Choroid plexus epithelial cell (primary cell): Measurements from ENCODE around the gene PCGF2.
"Not testable (repeated sequence)": the region's sequence is repeated elsewhere in the genome, so short reads cannot be mapped to it uniquely, and the experiment has no call there.

Source experiments
- DNase-seq: peaks from one replicate; pipeline ENCODE4 v3.0.0-alpha.2; 2010; ENCODE audit warnings: low read depth
- H3K4me3 ChIP-seq: 2 replicates; pipeline ENCODE4 v1.5.1; 2011; ENCODE audit warnings: low read depth, mild to moderate bottlenecking, control low read depth, low read length, moderate library complexity
- TF ChIP-seq, protein P1 (sequence below): conservative IDR thresholded peaks from 2 replicates; pipeline ENCODE4 v1.5.1; 2011; ENCODE audit warnings: low read depth, mild to moderate bottlenecking, control low read depth, inconsistent platforms, low read length, moderate library complexity

The PCGF2 gene

DNA sequence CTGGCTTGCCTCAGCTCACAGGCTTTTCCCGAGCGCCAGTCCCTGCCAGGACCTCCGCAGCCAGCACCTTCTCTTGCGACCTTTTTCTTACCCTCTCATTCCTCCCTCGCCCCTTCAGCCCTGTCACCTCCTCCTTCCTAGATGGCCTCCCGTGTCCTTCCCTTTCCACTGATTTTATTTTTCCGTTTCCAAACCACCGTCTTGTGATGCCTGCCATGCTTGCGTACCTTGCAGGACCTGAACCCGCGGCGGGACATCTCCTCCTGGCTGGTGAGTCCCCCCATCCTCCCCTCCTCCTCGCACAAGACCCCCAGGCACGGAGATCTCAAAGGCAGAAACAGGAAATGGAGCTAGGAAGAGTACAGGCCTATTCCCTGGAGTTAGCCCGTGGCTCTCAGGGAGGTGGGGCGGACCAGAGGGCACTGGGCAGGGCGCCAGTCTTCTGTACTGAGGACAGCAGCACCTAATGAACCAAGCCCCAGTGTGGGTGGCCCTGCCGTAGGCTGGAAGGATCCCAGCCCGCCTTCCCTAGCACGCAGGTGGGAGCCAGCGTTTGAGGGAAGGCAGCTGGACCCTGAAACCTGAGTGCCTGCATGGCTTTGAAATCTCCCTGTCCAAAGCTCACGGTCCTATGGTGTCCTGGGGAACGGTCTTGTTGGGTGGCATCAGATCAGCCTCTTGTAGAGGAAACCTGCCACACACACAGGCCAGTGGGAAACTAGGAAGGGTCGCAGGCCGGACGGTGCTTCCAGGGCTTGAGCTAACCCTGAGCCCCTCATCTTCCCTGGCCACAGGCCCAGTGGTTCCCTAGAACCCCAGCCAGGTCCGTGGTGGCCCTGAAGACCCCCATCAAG is 17.4 kb downstream of the PCGF2 start:
- peak overlapping the region; percentile 70 for H3K4me3 ChIP-seq
- TF ChIP-seq, protein P1, sequence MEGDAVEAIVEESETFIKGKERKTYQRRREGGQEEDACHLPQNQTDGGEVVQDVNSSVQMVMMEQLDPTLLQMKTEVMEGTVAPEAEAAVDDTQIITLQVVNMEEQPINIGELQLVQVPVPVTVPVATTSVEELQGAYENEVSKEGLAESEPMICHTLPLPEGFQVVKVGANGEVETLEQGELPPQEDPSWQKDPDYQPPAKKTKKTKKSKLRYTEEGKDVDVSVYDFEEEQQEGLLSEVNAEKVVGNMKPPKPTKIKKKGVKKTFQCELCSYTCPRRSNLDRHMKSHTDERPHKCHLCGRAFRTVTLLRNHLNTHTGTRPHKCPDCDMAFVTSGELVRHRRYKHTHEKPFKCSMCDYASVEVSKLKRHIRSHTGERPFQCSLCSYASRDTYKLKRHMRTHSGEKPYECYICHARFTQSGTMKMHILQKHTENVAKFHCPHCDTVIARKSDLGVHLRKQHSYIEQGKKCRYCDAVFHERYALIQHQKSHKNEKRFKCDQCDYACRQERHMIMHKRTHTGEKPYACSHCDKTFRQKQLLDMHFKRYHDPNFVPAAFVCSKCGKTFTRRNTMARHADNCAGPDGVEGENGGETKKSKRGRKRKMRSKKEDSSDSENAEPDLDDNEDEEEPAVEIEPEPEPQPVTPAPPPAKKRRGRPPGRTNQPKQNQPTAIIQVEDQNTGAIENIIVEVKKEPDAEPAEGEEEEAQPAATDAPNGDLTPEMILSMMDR, result no peak
- peak; percentile 52 for DNase-seq

DNA sequence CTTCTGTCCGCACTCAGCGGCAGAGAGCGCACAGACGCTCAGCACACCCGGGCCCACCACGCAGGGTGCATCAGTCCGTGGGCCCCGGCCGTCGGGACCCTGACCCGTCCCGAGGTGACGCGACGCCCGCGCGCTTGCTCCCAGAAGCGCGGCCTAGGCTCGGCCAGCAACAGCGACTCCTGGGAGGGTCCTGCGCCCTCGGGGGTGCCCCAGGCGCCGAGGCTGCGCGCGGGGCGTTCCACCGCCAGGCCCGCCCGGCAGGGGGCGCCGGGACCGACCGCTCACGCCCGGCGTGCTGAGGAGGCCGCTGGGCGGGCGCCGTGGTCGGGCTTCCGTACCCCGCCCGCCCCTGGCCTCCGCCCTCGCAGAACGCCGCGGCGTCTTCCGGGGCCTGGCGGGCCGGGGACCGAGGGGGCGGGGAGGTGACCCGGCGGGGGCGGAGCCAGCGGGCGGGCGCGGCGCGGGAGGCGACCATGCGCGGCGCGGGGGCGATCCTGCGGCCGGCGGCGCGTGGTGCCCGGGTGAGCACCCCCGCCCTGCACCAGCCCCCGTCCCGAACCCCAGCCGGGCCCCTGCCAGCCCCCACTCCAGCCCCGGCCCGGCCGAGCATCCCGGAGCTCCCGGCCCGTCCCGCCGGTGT is 18.1 kb downstream of the PCGF2 start, which contains the start of gene CISD3:
TSS of gene CISD3 (plus strand) at position 456 of the 640 bp plus-strand sequence. CDS start at position 474, 18 bp downstream.
- DNase-seq, result peak; percentile 75
- H3K4me3 ChIP-seq, result peak within 1 kb of the TSS; percentile 70
- TF ChIP-seq, protein P1, result peak; percentile 33

DNA sequence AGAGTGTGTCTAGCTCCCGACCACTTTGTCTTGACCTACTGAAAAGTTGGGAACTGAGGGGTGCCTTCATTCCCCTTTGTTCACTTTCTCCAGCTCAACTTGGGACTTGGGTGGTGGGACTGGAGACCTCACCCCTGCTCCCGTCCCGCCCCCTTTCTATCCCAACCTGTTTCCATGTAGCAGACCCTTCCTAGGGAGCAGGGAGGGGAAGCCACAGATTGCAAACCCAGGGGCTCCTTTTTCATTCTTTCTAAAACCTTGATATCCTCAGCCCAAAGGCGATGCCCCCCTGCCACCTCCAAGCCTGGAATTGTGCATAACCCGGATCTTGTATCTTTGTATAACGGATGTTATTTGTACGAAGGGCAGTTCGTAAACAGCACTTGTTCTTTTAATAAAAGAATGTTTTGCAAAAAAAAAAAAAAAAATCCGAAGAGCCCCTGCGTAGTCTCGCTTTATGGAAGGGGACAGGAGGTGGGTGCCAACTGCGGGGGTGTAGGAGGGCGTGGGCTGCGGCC is 18.7 kb downstream of the PCGF2 start:
- DNase-seq, result no peak
- TF ChIP-seq, protein P1, result no peak
- peak overlapping the region; percentile 70 for H3K4me3 ChIP-seq

DNA sequence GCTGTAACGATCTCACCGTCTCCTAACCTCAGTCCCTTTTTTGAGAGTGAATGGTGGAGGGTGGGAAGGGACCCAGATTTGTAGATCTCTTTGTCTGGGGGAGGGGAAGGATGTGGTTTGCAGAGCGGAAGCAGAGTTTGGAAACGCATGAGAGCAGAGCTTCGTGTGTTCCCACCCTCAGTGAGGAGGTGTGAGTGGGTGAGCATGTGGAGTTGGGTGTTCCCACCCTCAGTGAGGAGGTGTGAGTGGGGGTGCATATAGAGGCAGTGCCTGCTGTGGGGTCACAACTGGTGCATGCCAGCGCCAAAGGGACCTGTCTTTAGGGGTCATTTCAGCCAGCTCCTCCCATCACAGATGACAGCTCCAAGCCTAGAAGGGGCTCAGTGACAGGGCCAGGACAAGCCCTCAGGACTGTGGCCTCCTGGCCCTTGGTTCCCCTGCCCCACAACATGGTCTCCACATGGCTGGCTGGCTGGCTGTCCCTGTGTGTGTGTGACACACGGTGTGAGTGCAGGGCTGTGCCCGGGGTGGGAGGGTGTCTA is 19.8 kb downstream of the PCGF2 start:
- no peak for DNase-seq
- no peak overlapping the region for H3K4me3 ChIP-seq

DNA sequence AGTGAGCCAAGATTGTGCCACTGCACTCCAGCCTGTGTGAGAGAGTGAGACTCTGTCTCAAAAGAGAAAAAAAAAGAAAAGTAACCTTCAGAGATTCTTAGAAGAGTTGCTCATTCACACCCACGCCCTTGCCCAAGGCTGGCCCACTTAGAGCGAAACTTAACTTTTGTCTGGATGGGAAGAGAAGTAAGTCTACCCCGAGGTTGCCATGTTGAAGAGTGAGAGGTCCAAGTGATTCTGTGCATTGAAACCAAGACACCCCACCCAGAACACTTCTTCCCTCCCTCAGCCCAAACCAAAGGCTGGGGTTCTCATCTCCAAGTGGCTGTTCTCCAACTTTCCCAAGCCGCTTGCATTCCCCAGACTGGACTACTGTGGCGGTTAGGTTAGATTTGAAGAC is 20.4 kb downstream of the PCGF2 start:
- DNase-seq, result no peak
- no peak overlapping the region for H3K4me3 ChIP-seq

More for the DNA sequence above, 19.8 kb downstream of the PCGF2 start:
- TF ChIP-seq, protein P1, result no peak

DNA sequence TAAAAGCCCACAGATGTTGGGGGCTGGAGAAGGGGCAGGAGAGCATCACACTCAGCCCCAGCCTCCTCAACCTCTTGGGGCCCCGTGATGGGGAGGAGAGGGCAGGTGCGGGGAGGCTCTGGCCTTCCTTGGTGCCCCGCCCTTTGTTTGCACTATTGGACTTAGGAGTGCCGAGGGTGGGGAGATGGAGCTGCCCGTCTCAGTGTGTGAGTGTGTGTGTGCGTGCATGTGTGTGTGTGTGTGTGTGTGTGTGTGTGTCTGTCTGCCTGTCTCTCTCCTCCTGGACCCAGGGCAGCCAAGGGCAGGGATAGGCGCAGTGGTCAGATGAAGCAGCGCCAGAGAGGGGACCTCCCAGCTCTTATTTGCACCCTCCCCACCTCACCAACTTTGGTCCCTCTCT is 22.0 kb downstream of the PCGF2 start:
- not testable (repeated sequence) for H3K4me3 ChIP-seq, DNase-seq

More for the DNA sequence above, 20.4 kb downstream of the PCGF2 start:
- TF ChIP-seq, protein P1, result no peak

DNA sequence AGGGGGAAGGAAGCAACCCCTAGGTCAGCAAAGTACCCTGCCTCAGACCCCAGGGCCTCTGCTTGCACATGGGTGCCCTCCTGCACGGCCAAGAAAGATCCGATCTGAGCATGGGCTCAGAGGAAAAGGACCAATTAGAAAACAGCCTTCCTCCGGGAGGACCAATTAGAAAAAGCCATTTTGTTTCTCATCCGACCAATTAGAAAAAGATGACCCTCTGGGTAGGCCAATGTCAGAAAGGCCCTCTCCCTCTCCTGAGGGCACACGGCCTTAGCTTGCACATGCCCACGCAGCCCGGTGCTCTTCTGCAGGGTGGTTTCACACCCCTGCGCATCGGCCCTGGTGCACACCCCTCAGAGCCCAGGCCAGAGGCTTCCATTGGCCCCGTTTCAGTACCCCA is 23.1 kb downstream of the PCGF2 start:
- TF ChIP-seq, protein P1, result no peak
- no peak for DNase-seq
- no peak overlapping the region for H3K4me3 ChIP-seq
